GM18520 (cell line): Measurements from ENCODE around the gene SPRR2G.
"Not testable (repeated sequence)": the region's sequence is repeated elsewhere in the genome, so short reads cannot be mapped to it uniquely, and the experiment has no call there.

ENCODE experiments used
- ATAC-seq: cut with Tn5 transposase; IDR thresholded peaks from one replicate; pipeline ENCODE4 v1.9.1; 2021; ENCODE audit not compliant: unreplicated experiment

The SPRR2G gene

DNA sequence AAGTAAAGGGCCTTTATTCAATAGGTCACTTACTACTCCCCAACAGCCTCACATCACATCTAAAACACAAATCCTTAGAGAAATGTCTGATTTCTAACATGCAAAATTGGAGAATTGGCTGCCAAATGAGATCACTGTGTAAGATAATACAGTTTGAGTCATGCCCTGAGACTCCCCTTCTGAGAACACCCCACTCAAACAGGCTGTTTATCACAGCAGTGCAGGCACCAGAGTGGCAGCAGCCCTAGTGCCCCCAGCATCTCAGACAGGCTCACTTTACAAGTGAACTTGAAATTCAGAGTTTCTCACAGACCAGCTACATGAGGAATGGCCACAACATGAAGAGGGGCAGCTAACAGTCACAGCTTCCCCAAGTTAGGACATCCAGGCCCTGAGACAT is 35.4 kb downstream of the SPRR2G start:
- ATAC-seq: not testable (repeated sequence)

DNA sequence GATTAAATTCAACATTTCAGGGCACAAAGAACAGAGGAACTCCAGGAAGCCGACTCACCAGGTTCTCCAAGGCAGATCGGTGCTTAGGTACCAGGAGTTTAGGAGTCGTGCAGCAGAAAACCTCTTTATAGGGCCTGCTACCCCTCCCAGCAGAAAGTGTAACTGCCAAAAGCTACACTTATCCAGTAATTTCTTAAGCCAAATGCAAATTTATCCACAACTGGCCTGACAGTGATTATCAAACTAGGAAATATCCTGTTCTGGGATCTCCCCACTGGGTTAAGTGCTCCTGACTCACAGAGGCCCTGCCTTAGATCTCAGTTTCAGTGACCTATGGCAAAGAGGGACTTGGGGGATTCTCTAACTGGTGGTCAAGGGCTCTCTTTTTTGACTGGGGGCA is 37.3 kb downstream of the SPRR2G start, which contains the start of gene SPRR2F:
SPRR2F (minus strand) TSS at position 101 of the 400 bp plus-strand sequence. CDS start 783 bp downstream, outside the sequence.
- no peak for ATAC-seq

DNA sequence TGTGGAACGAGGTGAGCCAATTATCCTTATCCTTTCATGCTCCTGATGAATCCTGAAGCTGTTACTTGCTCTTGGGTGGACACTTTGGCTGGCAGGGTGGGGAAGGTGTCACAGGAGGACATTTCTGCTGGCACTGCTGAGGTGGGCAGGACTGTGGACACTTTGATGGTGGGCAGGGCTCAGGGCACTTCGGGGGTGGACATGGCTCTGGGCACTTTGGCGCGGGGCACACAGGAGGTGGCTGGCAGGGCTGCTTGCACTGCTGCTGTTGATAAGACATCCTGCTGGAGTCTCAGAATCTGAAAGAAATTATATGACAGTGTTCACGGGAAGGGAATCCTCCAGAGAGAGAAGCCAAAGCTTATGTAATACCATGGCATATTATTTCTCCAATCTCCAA is 38.2 kb downstream of the SPRR2G start:
- not testable (repeated sequence) for ATAC-seq

DNA sequence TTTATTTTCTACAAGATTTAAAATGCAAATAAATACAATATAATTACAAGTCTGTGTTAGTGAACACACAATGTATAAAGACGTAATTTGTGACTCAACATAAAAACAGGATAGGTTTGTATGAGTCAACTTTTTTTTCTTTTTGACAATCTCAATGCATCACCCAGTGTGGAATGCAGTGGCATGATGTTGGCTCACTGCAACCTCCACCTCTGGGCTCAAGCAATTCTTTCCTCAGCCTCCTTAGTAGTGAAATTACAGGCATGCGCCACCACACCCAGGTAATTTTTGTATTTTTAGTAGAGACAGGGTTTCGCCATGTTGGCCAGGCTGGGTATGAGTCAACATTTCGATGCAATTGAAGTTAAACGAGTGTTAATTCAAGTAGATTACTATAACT is 50.4 kb downstream of the SPRR2G start:
- ATAC-seq: no peak
